Measurements from ENCODE around the gene AQP12B.
"Not testable (repeated sequence)": the region's sequence is repeated elsewhere in the genome, so short reads cannot be mapped to it uniquely, and the experiment has no call there.

The AQP12B gene

DNA sequence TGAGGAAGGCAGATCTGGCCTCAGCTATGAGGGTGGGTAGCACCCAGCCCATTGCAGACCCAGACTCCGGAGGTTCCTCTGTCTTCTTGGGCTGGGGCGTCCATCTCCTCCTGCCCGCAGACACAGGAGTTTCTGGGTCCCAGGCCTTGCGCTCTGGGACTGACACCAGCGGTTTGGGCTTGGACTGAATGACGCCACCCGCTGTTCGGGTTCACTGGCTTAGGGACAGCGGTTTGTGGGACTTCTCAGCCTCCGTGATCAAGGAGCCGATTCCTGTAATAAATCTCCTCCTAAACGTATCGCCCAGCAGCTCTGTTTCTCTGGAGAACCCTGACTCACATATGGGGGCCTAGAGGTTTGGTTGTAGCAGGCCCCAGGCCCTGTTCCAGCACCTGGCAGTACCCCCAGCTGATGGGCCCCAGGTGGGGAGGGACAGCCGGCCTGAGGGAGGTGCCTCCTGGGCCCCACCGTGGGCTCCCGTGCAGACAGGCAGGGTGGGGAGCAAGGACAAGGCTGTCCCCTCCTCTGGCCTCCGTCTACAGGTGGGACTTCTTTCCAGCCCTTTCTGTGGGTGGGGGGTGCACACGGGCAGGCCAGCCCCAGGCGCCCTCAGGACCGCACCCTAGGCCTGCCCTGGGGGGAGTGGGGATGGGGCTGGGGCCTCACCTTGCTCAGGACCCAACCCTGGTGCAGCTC lies 4.5 kb upstream of the AQP12B start:
- Histone ChIP-seq H3K36me3 (replicated peaks; ENCODE audit: insufficient read depth, low read length) (no peaks in the 10 kb centered on the region), H3F3A (ENCODE audit: insufficient read depth, low read length) (no peaks in the 10 kb centered on the region), H4K20me1 (ENCODE audit: insufficient read depth, low read length) (no peaks in the 10 kb centered on the region), H3K27ac (ENCODE audit: low read length) (no peak overlapping the region), H3K27me3 (replicated peaks; ENCODE audit: insufficient read depth, low read length) (peaks cover 43% of the 10 kb centered on the region), H3K79me2 (ENCODE audit: low read length) (no peaks in the 10 kb centered on the region), H3K9me3 (replicated peaks; ENCODE audit: insufficient read depth, low read length) (no peaks in the 10 kb centered on the region), H3K4me2 (ENCODE audit: low read depth, low read length) (no peak overlapping the region), H3K9ac (ENCODE audit: low read length) (no peak overlapping the region), H3K4me3 (ENCODE audit: low read length) (no peak overlapping the region), H3K9me2 (replicated peaks; ENCODE audit: insufficient read depth, low read length) (no peaks in the 10 kb centered on the region), H3K4me1 (ENCODE audit: low read length) (no peaks in the 10 kb centered on the region), H2AFZ (ENCODE audit: low read length) (no peak overlapping the region)
- TF ChIP-seq, protein P1, sequence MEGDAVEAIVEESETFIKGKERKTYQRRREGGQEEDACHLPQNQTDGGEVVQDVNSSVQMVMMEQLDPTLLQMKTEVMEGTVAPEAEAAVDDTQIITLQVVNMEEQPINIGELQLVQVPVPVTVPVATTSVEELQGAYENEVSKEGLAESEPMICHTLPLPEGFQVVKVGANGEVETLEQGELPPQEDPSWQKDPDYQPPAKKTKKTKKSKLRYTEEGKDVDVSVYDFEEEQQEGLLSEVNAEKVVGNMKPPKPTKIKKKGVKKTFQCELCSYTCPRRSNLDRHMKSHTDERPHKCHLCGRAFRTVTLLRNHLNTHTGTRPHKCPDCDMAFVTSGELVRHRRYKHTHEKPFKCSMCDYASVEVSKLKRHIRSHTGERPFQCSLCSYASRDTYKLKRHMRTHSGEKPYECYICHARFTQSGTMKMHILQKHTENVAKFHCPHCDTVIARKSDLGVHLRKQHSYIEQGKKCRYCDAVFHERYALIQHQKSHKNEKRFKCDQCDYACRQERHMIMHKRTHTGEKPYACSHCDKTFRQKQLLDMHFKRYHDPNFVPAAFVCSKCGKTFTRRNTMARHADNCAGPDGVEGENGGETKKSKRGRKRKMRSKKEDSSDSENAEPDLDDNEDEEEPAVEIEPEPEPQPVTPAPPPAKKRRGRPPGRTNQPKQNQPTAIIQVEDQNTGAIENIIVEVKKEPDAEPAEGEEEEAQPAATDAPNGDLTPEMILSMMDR (IDR thresholded peaks at IDR 0.05; ENCODE audit: low read length), result no peak
- TF ChIP-seq EZH2 (optimal IDR thresholded peaks at IDR 0.05; ENCODE audit: low read depth, low read length) (no peak), EZH2phosphoT487 (IDR thresholded peaks at IDR 0.05; ENCODE audit: low read length) (no peak)
- no peak for DNase-seq

- no peaks in the 10 kb centered on the region for H3K36me3 ChIP-seq (replicated peaks; ENCODE audit: insufficient read depth, low read length)
- peaks cover 43% of the 10 kb centered on the region for H3K27me3 ChIP-seq (replicated peaks; ENCODE audit: insufficient read depth, low read length)
- H3F3A ChIP-seq (ENCODE audit: insufficient read depth, low read length), result no peaks in the 10 kb centered on the region
- no peaks in the 10 kb centered on the region for H3K9me3 ChIP-seq (replicated peaks; ENCODE audit: insufficient read depth, low read length)
- no peak overlapping the region for H2AFZ ChIP-seq (ENCODE audit: low read length)
- H3K79me2 ChIP-seq (ENCODE audit: low read length), result no peaks in the 10 kb centered on the region
- H3K4me1 ChIP-seq (ENCODE audit: low read length), result no peaks in the 10 kb centered on the region
- no peaks in the 10 kb centered on the region for H4K20me1 ChIP-seq (ENCODE audit: insufficient read depth, low read length)
- H3K4me3 ChIP-seq (ENCODE audit: low read length), result no peak overlapping the region
- TF ChIP-seq, protein P1 (IDR thresholded peaks at IDR 0.05; ENCODE audit: low read length), result no peak
- TF ChIP-seq EZH2 (optimal IDR thresholded peaks at IDR 0.05; ENCODE audit: low read depth, low read length) (no peak), EZH2phosphoT487 (IDR thresholded peaks at IDR 0.05; ENCODE audit: low read length) (no peak)
- H3K27ac ChIP-seq (ENCODE audit: low read length), result no peak overlapping the region
- no peak overlapping the region for H3K9ac ChIP-seq (ENCODE audit: low read length)
- no peak for DNase-seq
- H3K4me2 ChIP-seq (ENCODE audit: low read depth, low read length), result no peak overlapping the region
- H3K9me2 ChIP-seq (replicated peaks; ENCODE audit: insufficient read depth, low read length), result no peaks in the 10 kb centered on the region
These were observed 3.8 kb upstream of the AQP12B start for GRCh38 chr2:240686460-240686859.

DNA sequence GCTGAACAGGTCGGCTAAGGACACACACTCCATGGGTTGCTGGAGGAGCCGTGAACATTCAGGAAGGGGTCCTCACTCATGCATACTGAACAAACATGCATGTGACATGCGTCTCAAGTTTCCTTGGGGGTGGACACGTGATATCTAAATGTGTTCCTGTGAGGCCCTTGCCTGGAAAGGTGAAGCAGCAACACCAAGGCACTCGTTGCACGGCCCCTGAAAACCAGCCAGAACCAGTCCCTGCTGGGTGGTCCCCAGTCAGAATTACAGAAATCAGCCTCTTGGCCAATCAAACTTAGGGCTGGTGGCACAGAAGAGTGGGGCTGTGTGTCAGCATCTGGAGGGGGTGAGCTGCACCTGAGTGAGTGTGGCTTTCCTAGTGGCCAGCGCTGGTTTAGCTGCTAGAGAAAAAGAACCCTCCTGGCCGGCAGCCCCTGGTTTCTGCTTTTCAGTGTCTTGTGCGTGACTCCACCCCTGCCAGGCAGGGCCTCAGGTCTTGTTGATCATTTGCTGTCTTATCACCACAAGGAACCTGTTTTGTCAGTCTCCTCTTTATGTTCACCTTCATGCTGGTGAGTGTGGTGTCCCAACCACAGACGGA lies 3.2 kb upstream of the AQP12B start:
- H3K27ac ChIP-seq (ENCODE audit: low read length), result no peak overlapping the region

GRCh38 chr2:240683980-240684728 lies 1.5 kb upstream of the AQP12B start:
- H2AFZ ChIP-seq (ENCODE audit: low read length); H3K79me2 ChIP-seq (ENCODE audit: low read length); H3K4me3 ChIP-seq (ENCODE audit: low read length); H3K4me1 ChIP-seq (ENCODE audit: low read length); H3F3A ChIP-seq (ENCODE audit: insufficient read depth, low read length); H3K36me3 ChIP-seq (replicated peaks; ENCODE audit: insufficient read depth, low read length); H3K9ac ChIP-seq (ENCODE audit: low read length); H3K27ac ChIP-seq (ENCODE audit: low read length); H3K9me2 ChIP-seq (replicated peaks; ENCODE audit: insufficient read depth, low read length); DNase-seq; H3K9me3 ChIP-seq (replicated peaks; ENCODE audit: insufficient read depth, low read length); H4K20me1 ChIP-seq (ENCODE audit: insufficient read depth, low read length): not testable (repeated sequence)
- Histone ChIP-seq H3K4me2 (ENCODE audit: low read depth, low read length) (peak overlapping the region; percentile 47; the same call in 1 of the 2 replicates), H3K27me3 (replicated peaks; ENCODE audit: insufficient read depth, low read length) (peaks cover 36% of the 10 kb centered on the region)

More for the DNA sequence above, 3.2 kb upstream of the AQP12B start:
- TF ChIP-seq, protein P1 (IDR thresholded peaks at IDR 0.05; ENCODE audit: low read length), result no peak
- TF ChIP-seq EZH2 (optimal IDR thresholded peaks at IDR 0.05; ENCODE audit: low read depth, low read length) (no peak), EZH2phosphoT487 (IDR thresholded peaks at IDR 0.05; ENCODE audit: low read length) (no peak)
- no peak overlapping the region for H3K4me3 ChIP-seq (ENCODE audit: low read length)
- H3K9me3 ChIP-seq (replicated peaks; ENCODE audit: insufficient read depth, low read length), result no peaks in the 10 kb centered on the region
- H3K4me2 ChIP-seq (ENCODE audit: low read depth, low read length), result no peak overlapping the region
- no peaks in the 10 kb centered on the region for H3K9me2 ChIP-seq (replicated peaks; ENCODE audit: insufficient read depth, low read length)
- no peak for DNase-seq
- H4K20me1 ChIP-seq (ENCODE audit: insufficient read depth, low read length), result no peaks in the 10 kb centered on the region
- no peaks in the 10 kb centered on the region for H3K4me1 ChIP-seq (ENCODE audit: low read length)
- no peaks in the 10 kb centered on the region for H3K36me3 ChIP-seq (replicated peaks; ENCODE audit: insufficient read depth, low read length)
- H3K9ac ChIP-seq (ENCODE audit: low read length), result no peak overlapping the region
- H2AFZ ChIP-seq (ENCODE audit: low read length), result no peak overlapping the region
- H3K27me3 ChIP-seq (replicated peaks; ENCODE audit: insufficient read depth, low read length), result peaks cover 43% of the 10 kb centered on the region
- no peaks in the 10 kb centered on the region for H3K79me2 ChIP-seq (ENCODE audit: low read length)
- no peaks in the 10 kb centered on the region for H3F3A ChIP-seq (ENCODE audit: insufficient read depth, low read length)

DNA sequence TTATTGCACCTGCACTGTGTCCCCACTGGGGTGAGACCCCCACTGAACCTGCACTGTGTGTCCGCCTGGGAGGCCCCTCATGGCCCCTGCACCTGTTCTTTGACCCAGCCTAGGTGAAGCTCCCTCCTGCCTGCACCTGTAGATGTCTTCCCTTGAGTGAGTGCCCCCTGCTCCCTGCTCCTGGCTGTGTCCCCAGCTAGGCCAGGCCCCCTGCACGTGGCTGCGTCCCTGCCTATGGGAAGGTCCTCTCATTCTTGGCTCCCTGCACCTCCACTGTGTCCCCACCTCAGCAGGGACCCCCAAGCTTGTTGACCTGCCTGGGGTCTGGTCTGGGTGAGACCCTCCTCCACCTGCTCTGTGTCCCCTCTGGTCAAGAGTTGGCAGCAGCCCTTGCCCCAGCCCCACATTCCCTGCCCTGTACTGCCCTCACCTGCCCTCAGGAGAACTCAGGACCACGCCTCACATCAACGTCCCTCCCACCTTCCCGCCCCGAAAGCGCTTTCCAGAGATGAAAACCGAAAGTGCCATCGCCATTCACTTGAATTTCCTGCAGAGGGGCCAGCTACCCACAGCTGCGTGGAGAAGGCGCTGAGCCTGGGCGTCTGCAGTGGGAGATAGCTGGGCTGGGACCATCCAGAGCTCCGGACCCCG lies 769 bp upstream of the AQP12B start:
- not testable (repeated sequence) for DNase-seq; H3K4me3 ChIP-seq (ENCODE audit: low read length); H2AFZ ChIP-seq (ENCODE audit: low read length); H3K4me1 ChIP-seq (ENCODE audit: low read length); H4K20me1 ChIP-seq (ENCODE audit: insufficient read depth, low read length); H3K27ac ChIP-seq (ENCODE audit: low read length); H3K36me3 ChIP-seq (replicated peaks; ENCODE audit: insufficient read depth, low read length); H3K9ac ChIP-seq (ENCODE audit: low read length); H3K79me2 ChIP-seq (ENCODE audit: low read length); H3K9me3 ChIP-seq (replicated peaks; ENCODE audit: insufficient read depth, low read length); H3F3A ChIP-seq (ENCODE audit: insufficient read depth, low read length); H3K9me2 ChIP-seq (replicated peaks; ENCODE audit: insufficient read depth, low read length)
- peaks cover 33% of the 10 kb centered on the region for H3K27me3 ChIP-seq (replicated peaks; ENCODE audit: insufficient read depth, low read length)
- peak overlapping the region; percentile 47; the same call in 1 of the 2 replicates for H3K4me2 ChIP-seq (ENCODE audit: low read depth, low read length)

Measured in MM.1S (cell line).